Right lobe of liver (tissue), 6 donors: ENCODE results near the gene LRRC47. TPM values are rescaled to one million over a fixed set of nuclear protein-coding genes. Genes with fewer than 3 reads are reported as not detected.

Source experiments
- ATAC-seq, 4 donors: fragments of 200-7000 bp; cut with Tn5 transposase; one replicate each; pipeline ENCODE4 v1.9.1; 2020; ENCODE audit warnings: mild to moderate bottlenecking in 4 of 4, moderate library complexity in 4 of 4
- DNase-seq, 3 donors: peaks; one replicate each; pipeline ENCODE4 v3.0.0-alpha.2; 2020
- H3K27ac ChIP-seq, 3 donors: fragments of 200-600 bp; one replicate each; pipeline ENCODE4 v1.8.0; 2022
- H3K27me3 ChIP-seq, 2 donors: fragments of 200-600 bp; one replicate each; pipeline ENCODE4 v1.8.0; 2022
- H3K36me3 ChIP-seq, 4 donors: fragments of 200-600 bp; sonication (generic) in 1 of 4; one replicate each; pipeline versions ENCODE4 v1.5.1 to v1.8.0; 2017 to 2022; ENCODE audit warnings: control low read depth in 1 of 4
- H3K4me1 ChIP-seq, 4 donors: fragments of 200-600 bp; sonication (generic) in 1 of 4; one replicate each; pipeline versions ENCODE4 v1.5.1 to v1.8.0; 2017 to 2022; ENCODE audit warnings: control low read depth in 1 of 4
- H3K4me3 ChIP-seq, 3 donors: fragments of 200-600 bp; one replicate each; pipeline ENCODE4 v1.8.0; 2022
- H3K9me3 ChIP-seq, 4 donors: fragments of 200-600 bp; sonication (generic) in 1 of 4; one replicate each; pipeline versions ENCODE4 v1.5.1 to v1.8.0; 2017 to 2022; ENCODE audit warnings: control low read depth in 1 of 4
- POLR2A ChIP-seq: fragments of 450-650 bp; IDR thresholded peaks from one replicate; pipeline ENCODE4 v1.6.1; 2017; ENCODE audit warnings: antibody characterized with exemption, mild to moderate bottlenecking
- WGBS: methylation state at CpG from one replicate; pipeline ENCODE4 v1.1.6; 2018; ENCODE audit warnings: low coverage, low lambda C conversion rate; ENCODE audit not compliant: insufficient coverage; ENCODE audit errors: missing lambda C conversion rate; 5-methylcytosine and 5-hydroxymethylcytosine counted together
- intact Hi-C, 2 donors: fragments of 100-400 bp; cut with DNase I; formaldehyde crosslinking; loops; one replicate each; pipeline versions ENCODE4 v1.11.2 to v1.14.1; 2022
- total RNA-seq, 6 experiments: library from RNA; depleted of rRNA in 2 of 6; stranded (reverse); fragments of >200 nt in 2 of 6; fragmentation: NEBNext Ultra II Directional in 3 of 6; extraction: Animal tissue kit (Norgen Biotek cat#: 25700) in 3 of 6; gene quantifications; one replicate each; pipeline versions ENCODE4 v1.1.0 to v1.2.4, GENCODE V29; 2016 to 2023
- TF ChIP-seq, protein P1 (sequence below), 4 donors: fragments of 200-600 bp in 3 of 4; fragments of 450-650 bp in 1 of 4; IDR thresholded peaks; one replicate each; pipeline versions ENCODE4 v1.5.1 to v1.8.0; 2016 to 2022; ENCODE audit warnings: antibody characterized with exemption in 4 of 4, mild to moderate bottlenecking in 2 of 4
- donor health status: DM: no; HTN: yes; CAD: no.
- donor health status: DM: no; HTN: no; CAD: no.
- donor health status: DM: no; HTN: no; CAD: no.
- donor health status: DM: no; HTN: yes; CAD: no.
- donor health status: DM: no; HTN: yes; CAD: no.

LRRC47 gene
- total RNA-seq, 6 experiments from 2014 or later: 22.7 to 32.2 (median 25.8) TPM

- Histone ChIP-seq H3K4me3 (no peak overlapping the region), H3K36me3 (no peaks in the 10 kb centered on the region), H3K4me1 (peaks cover 0 to 11% (median 0%) of the 10 kb centered on the region in 4 donors), H3K9me3 (no peaks in the 10 kb centered on the region), H3K27me3 (no peaks in the 10 kb centered on the region), H3K27ac (no peak overlapping the region)
- ATAC-seq (no peak), DNase-seq (no peak)
- TF ChIP-seq POLR2A: no peak
- TF ChIP-seq, protein P1, sequence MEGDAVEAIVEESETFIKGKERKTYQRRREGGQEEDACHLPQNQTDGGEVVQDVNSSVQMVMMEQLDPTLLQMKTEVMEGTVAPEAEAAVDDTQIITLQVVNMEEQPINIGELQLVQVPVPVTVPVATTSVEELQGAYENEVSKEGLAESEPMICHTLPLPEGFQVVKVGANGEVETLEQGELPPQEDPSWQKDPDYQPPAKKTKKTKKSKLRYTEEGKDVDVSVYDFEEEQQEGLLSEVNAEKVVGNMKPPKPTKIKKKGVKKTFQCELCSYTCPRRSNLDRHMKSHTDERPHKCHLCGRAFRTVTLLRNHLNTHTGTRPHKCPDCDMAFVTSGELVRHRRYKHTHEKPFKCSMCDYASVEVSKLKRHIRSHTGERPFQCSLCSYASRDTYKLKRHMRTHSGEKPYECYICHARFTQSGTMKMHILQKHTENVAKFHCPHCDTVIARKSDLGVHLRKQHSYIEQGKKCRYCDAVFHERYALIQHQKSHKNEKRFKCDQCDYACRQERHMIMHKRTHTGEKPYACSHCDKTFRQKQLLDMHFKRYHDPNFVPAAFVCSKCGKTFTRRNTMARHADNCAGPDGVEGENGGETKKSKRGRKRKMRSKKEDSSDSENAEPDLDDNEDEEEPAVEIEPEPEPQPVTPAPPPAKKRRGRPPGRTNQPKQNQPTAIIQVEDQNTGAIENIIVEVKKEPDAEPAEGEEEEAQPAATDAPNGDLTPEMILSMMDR (IDR thresholded peaks at IDR 0.05): no peak
- intact Hi-C loops: no loop called here
- WGBS: 87% methylated on average over 3 of the region's 17 CpGs
Observed at GRCh38 chr1:3767328-3767925, 28.9 kb downstream of the LRRC47 start.

GRCh38 chr1:3763351-3764125, 32.8 kb downstream of the LRRC47 start:
- intact Hi-C loops: no loop called here
- Histone ChIP-seq H3K36me3 (no peaks in the 10 kb centered on the region), H3K9me3 (no peaks in the 10 kb centered on the region), H3K4me3 (no peak overlapping the region), H3K27me3 (no peaks in the 10 kb centered on the region), H3K27ac (no peak overlapping the region), H3K4me1 (peaks cover 0 to 5% (median 0%) of the 10 kb centered on the region in 4 donors)
- TF ChIP-seq POLR2A: no peak
- TF ChIP-seq, protein P1 (IDR thresholded peaks at IDR 0.05): no peak
- WGBS: no CpG with 5 or more reads among the region's 31 CpGs
- ATAC-seq (peak in 1 of 4 donors; percentile 10), DNase-seq (no peak)

DNA sequence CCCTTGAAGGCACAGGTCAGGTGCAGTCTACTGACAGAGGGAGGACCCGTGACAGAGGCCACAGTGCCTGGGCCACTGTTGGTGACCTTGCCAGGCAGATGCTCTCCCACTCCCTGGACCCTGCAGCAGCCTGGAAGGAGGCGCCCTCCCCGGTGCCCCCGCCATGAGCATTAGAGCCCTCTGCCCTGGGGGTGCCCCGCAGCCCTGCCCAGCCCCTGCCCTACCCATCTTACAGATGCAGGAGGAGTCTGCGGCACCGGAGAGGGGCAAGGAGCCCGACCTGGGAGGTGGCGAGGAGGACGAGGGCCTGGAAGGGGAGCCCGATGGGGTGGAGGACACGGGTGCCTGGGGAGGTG, 33.4 kb downstream of the LRRC47 start:
- no peaks in the 10 kb centered on the region for H3K27me3 ChIP-seq
- H3K4me1 ChIP-seq: no peaks in the 10 kb centered on the region
- no peaks in the 10 kb centered on the region for H3K36me3 ChIP-seq
- no peak overlapping the region for H3K4me3 ChIP-seq
- TF ChIP-seq, protein P1 (IDR thresholded peaks at IDR 0.05): no peak
- H3K9me3 ChIP-seq: no peaks in the 10 kb centered on the region
- H3K27ac ChIP-seq: no peak overlapping the region
- intact Hi-C loops: no loop called here
- no peak for DNase-seq
- WGBS: 84% methylated on average over 4 of the region's 12 CpGs
- ATAC-seq: peak in 1 of 4 donors; percentile 15

GRCh38 chr1:3762151-3762872, 34.0 kb downstream of the LRRC47 start:
- WGBS: 30% methylated on average over 2 of the region's 15 CpGs
- ATAC-seq (peak in 1 of 4 donors; percentile 22), DNase-seq (no peak)
- H3K36me3 ChIP-seq: no peaks in the 10 kb centered on the region
- no peaks in the 10 kb centered on the region for H3K4me1 ChIP-seq
- H3K4me3 ChIP-seq: no peak overlapping the region
- TF ChIP-seq, protein P1 (IDR thresholded peaks at IDR 0.05): no peak
- TF ChIP-seq POLR2A: no peak
- H3K27me3 ChIP-seq: no peaks in the 10 kb centered on the region
- H3K9me3 ChIP-seq: no peaks in the 10 kb centered on the region
- H3K27ac ChIP-seq: no peak overlapping the region
- intact Hi-C loops: no loop called here
